Left cardiac atrium (tissue), 4 donors: ENCODE results near the gene GABPB2. TPM values are rescaled to one million over a fixed set of nuclear protein-coding genes. Genes with fewer than 3 reads are reported as not detected.
A peak's percentile ranks its signal among the peaks of the same experiment; 100 is the strongest.

Experiments used
- ATAC-seq, 2 donors: fragments of 200-7000 bp; cut with Tn5 transposase; one replicate each; pipeline ENCODE4 v1.9.1; 2020; ENCODE audit warnings: mild to moderate bottlenecking in 2 of 2, moderate library complexity in 2 of 2
- DNase-seq: peaks from one replicate; pipeline ENCODE4 v3.0.0-alpha.2; 2020
- intact Hi-C, 2 donors: fragments of 100-400 bp; cut with DNase I; formaldehyde crosslinking; loops; one replicate each; pipeline versions ENCODE4 v1.14.1 to v1.15.1; 2022 to 2023
- total RNA-seq, 2 donors: library from RNA; stranded (reverse); fragmentation: NEBNext Ultra II Directional; extraction: Animal tissue kit (Norgen Biotek cat#: 25700); gene quantifications; one replicate each; pipeline ENCODE4 v1.2.1, GENCODE V29; 2021
- donor health status: DM: no; HTN: yes; CAD: no.
- donor health status: DM: no; HTN: yes; CAD: no; lungs with severe emphysema.
- donor health status: DM: yes; HTN: yes; CAD: no.
- donor health status: Dilated cardiomyopathy.

The GABPB2 gene
- total RNA-seq, 2 donors from 2014 or later = 13.4 to 15.6 TPM

DNA sequence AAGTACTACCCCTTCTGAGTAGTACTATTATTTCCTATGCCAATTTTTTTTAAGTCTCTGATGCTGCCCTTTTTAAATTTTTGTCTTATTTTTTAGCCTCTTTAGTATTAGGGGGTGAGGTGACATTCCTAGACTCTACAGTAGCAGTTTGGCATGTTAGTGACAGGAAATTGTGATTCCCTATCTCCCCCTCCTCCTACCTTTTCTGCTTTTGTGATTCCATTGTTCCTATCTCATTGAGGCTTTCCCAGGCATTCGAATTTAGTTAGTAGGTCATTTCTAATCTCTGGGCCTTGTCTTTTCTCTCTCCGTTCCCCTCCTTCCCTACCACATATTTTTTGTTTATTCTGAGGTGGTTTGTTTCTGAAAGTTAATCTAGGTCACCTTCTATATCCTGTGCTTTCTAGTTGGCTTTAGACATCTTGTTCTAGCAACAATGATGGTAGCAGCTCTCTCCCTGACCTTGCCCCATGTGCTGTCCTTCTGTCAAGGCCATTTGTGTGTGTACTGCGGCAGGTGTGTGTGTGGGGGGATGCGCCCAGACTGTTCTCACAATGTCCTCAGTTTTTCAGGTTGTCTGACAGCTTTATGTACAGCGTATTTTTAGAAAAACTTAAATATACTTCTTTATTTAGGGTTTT is 54.3 kb downstream of the GABPB2 start:
- no peak for DNase-seq
- intact Hi-C loops = no loop called here
- ATAC-seq = no peak

- DNase-seq = no peak
- intact Hi-C loops = no loop called here
- no peak for ATAC-seq
Measured at GRCh38 chr1:151128800-151129199, 58.2 kb downstream of the GABPB2 start.

GRCh38 chr1:151130987-151131586 is 60.5 kb downstream of the GABPB2 start:
- DNase-seq (peak; percentile 88), ATAC-seq (peak; percentile 94 to 95)
- intact Hi-C loops = no loop called here

DNA sequence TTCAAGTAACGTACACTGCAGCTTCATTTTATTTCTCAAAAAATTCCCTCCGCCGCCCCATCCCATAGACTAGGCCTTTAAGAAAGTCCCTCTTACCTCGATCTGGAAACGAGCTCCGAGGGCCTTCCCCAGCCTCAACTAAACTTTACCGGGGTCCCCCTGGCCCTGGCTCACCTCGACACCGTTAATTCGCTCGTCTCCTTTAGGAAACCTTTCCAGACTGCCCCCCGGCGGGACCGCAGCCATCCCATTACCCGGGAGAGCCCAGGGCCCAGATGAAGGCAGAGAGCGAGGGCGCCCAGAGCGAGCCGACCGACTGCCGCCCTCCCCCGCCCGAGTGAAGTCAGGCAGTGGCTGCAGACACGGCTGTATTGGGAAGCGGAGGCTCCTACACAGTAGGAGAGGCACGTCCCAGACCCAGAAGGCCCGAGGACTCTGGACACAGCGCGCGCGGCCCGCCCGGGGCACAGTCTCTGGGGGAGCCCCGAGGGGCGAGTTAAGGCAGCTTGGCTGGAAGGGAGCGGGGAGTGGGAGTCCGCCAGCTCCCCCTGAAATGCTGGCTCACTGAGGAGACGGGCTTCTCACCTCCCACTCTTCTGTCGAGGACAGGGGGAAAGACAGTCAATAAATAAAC is 61.3 kb downstream of the GABPB2 start:
- ATAC-seq = peak; percentile 54 to 65
- DNase-seq = peak; percentile 46

DNA sequence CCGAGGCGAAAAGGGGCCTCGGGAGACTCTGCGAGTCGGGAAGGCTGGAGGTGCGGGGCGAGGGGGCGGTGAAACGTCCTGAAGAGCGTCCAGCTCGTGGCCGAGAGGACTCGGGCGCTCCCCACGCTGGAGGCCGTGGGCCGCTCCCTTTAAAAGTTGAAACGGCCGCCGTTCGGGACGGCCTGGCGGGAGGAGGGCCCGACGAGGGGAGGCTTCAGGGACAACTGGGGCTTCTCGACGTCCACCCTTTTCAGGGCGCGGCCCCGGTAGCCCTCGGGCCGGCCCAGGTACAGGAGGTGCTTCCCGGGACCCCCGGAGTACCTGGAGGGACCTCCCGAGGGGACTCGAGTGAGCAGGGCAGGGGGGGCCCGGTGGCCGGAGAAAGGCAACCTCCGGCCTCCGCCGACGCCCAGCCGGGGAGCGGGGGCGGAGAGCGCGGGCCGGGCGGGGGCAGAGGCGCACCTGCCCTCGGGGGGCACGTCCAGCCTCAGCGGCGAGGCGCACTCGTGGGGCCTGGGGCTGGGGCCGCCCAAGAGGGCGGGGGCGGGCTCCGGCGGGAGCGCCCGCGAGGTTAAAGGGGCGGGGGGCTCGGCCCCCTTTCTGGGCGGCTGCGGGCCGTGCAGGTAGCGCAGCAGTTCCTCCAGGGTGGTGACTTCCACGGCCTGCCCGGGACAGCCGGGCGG is 61.9 kb downstream of the GABPB2 start:
- ATAC-seq = peak in 1 of 2 donors; percentile 3
- intact Hi-C loops = no loop called here

More for the DNA sequence above, 61.3 kb downstream of the GABPB2 start:
- intact Hi-C loops = no loop called here

GRCh38 chr1:151133018-151133806 is 62.7 kb downstream of the GABPB2 start:
- no peak for DNase-seq
- intact Hi-C loops = no loop called here
- peak; percentile 14 to 54 for ATAC-seq

More for the DNA sequence above, 61.9 kb downstream of the GABPB2 start:
- DNase-seq = no peak

GRCh38 chr1:151134396-151134795 is 63.8 kb downstream of the GABPB2 start:
- DNase-seq = no peak
- no peak for ATAC-seq
- intact Hi-C loops = no loop called here

DNA sequence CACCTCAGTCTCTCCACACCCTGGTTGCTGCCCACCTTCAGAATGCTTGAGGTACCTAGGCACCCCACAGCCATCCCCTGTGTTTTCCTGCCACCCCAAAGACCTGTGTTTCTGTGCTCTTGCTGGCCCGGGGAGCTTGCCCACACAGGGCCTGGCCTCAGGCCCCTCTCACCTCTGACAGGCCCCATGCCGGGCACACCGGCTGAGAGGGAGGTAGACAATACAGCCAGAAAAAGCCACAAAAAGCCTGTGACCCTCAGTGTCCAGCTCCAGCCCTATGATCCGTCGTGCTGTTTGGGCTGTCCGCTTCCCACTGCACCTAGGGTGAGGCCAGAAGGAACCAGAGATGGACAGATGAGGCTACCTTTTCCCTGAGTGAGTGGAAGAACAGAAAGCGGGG is 64.4 kb downstream of the GABPB2 start:
- no peak for DNase-seq
- intact Hi-C loops = no loop called here
- no peak for ATAC-seq

GRCh38 chr1:151135433-151136385 is 65.1 kb downstream of the GABPB2 start:
- intact Hi-C loops = no loop called here
- no peak for DNase-seq
- no peak for ATAC-seq

GRCh38 chr1:151137789-151138188 is 67.2 kb downstream of the GABPB2 start:
- DNase-seq (no peak), ATAC-seq (no peak)
- intact Hi-C loops = no loop called here

DNA sequence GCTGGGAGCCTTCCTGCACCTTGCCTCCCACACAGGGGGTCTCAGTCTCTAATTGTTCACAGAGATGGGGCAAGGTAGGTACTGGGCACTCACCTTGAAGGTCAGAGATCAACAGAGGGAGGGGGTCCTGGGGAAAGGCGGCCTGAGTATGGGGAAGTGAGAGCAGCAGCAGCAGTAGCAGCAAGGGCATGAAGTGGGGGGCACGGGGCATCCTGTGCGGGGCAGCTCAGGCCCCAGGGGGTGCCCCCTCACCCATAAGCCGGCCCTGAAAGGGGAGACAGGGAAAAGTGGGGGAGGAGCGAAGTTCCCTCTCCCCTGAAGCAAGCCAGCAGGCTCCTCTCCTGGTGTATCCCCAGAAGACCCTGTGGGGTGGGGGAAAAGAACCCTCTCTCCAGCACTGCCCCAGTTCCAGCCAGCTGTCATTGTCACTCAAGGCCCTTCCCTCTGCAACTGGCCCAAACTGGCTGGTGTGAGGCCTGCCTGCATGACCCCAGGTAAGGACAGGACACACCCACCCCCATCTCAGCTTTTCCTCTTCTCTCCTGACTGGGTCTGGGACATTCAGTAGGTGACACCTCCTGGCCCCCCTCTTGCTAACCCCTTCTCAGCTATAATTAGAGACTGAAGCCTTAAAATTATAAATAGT is 72.0 kb downstream of the GABPB2 start:
- DNase-seq (no peak), ATAC-seq (peak; percentile 2 to 7)
- intact Hi-C loops = no loop called here

DNA sequence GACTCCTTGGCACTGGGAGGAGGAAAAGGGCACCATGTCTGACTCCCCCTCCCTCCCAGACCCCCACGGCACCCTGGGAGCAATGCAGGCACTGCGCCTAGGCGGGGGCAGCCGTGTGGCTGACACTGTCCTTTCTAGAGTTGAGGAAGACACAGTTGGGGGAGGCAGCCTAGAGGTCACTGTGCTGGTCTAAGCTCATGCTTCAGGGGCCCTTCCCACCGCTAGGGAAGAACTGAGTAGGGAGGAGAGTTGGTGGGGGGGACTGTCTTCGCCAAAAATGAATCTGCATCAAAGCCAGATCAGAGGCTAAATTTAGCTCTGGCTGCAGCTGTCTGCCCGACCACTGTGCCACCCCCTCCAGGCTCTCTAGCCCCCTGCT is 72.5 kb downstream of the GABPB2 start:
- intact Hi-C loops = no loop called here
- DNase-seq (no peak), ATAC-seq (peak in 1 of 2 donors; percentile 2)

GRCh38 chr1:151143986-151144385 is 73.4 kb downstream of the GABPB2 start:
- intact Hi-C loops = no loop called here
- DNase-seq (no peak), ATAC-seq (no peak)

DNA sequence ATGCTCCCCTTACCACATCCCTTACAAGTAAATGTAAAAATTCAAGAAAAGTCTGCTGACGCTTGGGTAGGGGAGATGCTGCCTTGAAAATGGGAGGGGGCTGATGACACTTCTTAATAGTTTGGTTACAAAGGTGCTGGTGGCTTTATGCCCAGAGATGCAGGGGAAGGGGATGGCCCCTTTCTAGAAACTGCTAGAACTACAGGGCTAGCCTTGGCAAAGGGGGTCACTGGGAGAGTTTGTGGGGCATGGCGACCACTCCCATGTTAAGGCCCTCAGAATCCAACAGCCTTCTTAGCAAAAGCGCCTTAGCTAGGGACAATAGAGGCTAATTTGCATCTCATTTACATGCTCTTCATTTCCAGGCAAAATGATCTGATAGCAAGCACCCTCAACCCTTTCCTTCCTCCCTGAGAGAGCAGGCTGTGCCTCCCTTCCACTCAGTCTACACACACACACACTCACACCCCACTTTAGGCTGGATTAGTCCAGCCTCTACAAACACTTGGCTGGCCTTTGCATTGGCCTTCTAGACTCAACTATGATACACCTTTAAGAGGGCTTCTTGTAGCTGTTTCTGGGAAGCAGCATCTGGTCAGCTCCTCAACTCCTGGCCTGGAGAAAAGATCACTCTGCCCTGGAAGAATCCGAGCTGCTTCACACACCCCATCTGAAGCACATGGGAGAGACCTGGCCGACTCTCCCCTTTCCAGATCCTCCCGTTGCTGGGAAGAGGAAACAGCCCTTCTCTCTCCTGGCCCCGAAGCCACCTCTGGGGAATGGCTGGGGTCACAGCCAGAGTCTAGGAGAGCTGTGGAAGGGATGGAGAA is 74.1 kb downstream of the GABPB2 start:
- DNase-seq = no peak
- intact Hi-C loops = no loop called here
- peak in 1 of 2 donors; percentile 4 for ATAC-seq

DNA sequence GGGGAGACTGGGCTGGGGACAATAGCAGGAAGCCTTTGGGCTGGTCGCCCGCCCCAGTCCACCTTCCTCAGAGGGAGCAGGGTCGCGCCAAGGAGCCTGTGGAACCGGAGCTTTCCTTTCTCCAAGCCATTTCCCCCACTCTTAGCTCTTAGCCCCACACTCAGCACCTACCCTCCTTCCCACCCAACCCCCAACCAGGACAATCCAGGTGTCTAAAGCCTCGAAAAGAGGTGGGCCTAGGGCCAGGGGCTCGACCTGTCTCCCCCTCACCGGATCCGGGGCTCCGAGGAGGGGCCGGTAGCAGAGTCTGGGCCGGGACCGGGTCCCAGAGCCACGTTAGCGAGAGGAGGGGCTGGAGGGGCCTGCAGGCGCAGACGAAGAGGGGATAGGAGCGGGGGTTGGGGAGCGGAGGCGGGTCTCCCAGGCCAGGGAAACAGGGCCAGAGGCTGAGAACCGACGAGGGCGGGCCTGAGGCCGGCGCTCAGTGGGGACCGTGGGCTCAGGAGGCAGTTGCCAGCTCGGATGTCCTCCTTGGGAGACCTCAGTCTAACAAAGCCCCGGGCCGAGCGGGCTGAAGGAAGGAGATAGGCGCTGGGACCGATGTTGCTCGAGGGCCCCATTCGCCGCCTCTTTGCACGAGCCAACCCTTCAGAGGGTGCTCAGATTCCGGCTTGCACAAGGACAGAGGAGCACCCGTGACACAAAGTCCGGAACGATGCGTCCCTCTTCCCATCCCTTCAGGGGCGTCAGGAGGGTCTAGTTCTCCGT is 74.9 kb downstream of the GABPB2 start:
- ATAC-seq = peak; percentile 7 to 13
- no peak for DNase-seq
- intact Hi-C loops = no loop called here

DNA sequence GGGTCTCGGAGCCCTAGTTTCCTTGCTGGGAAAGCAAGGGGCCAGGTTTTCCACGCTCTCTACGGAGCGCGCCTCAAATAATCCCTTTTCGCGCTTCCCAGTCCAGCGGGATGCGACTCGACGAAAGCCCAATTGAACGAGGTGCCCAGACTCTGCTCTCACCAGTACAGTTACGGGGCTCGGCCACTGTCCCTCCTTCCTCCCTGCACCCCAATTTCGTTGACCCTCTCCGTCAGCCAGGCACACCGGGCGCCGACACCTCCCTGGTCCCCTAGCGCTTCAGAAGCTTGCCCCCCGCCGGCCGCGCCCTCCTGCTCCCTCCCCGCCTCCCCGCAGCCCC is 75.5 kb downstream of the GABPB2 start:
- DNase-seq = no peak
- intact Hi-C loops = no loop called here
- peak; percentile 5 to 8 for ATAC-seq
